SK-N-SH (cell line): ENCODE data around the gene CLEC17A. TPM values are rescaled to one million over a fixed set of nuclear protein-coding genes. Genes with fewer than 3 reads are reported as not detected.

ENCODE experiments used
- CTCF ChIA-PET: fragments of 300-600, 350-600 bp; formaldehyde crosslinking; extraction: SDS; loops from one replicate; lab custom pipeline; 2021; lab: Yijun Ruan, JAX
- POLR2A ChIA-PET: fragments of 350-600 bp; sonication (Branson Sonifier 250); formaldehyde crosslinking; extraction: SDS; loops from one replicate; lab custom pipeline; 2020; ENCODE audit warnings: antibody characterized with exemption, inconsistent platforms; lab: Yijun Ruan, JAX
- DNase-seq: peaks from one replicate; pipeline ENCODE4 v3.0.0; 2012
- H2AFZ ChIP-seq: fragments of 200-600 bp; sonication (generic); 2 replicates; pipeline ENCODE4 v1.8.1; 2016; ENCODE audit warnings: antibody characterized with exemption, mild to moderate bottlenecking, low read depth
- H3F3A ChIP-seq: fragments of 200-600 bp; sonication (generic); replicated peaks from 2 replicates; pipeline ENCODE3; 2016; ENCODE audit warnings: antibody characterized with exemption, mild to moderate bottlenecking; ENCODE audit not compliant: insufficient read depth
- H3K27ac ChIP-seq, 2 experiments: fragments of 200-500 bp in 1 of 2; fragments of 200-600 bp in 1 of 2; sonication (Bioruptor generic) in 1 of 2; sonication (generic), shearing (Covaris generic) in 1 of 2; 2 replicates each; pipeline versions ENCODE4 v1.5.1 to v1.6.1; 2014 to 2016; ENCODE audit warnings: low read depth in 2 of 2, inconsistent platforms in 1 of 2, low read length in 1 of 2, mild to moderate bottlenecking in 1 of 2, mixed read lengths in 1 of 2
- H3K27me3 ChIP-seq: fragments of 200-600 bp; sonication (generic), shearing (Covaris generic); 2 replicates; pipeline ENCODE4 v1.6.1; 2016; ENCODE audit warnings: mixed run types; ENCODE audit not compliant: insufficient read depth
- H3K36me3 ChIP-seq, 2 experiments: fragments of 200-500 bp in 1 of 2; fragments of 200-600 bp in 1 of 2; sonication (Bioruptor generic) in 1 of 2; sonication (generic) in 1 of 2; replicated peaks in 1 of 2; 2 replicates each; pipeline versions ENCODE3 to v1.5.1; 2014 to 2016; ENCODE audit warnings: low read length in 1 of 2, mild to moderate bottlenecking in 1 of 2; ENCODE audit not compliant: insufficient read depth in 2 of 2, control insufficient read depth in 1 of 2
- H3K4me1 ChIP-seq, 2 experiments: fragments of 200-500 bp in 1 of 2; fragments of 200-600 bp in 1 of 2; sonication (Bioruptor generic) in 1 of 2; sonication (generic), shearing (Covaris generic) in 1 of 2; 2 replicates each; pipeline versions ENCODE4 v1.5.1 to v1.6.1; 2014 to 2016; ENCODE audit warnings: low read depth in 1 of 2, low read length in 1 of 2, mixed run types in 1 of 2; ENCODE audit not compliant: insufficient read depth in 2 of 2, control insufficient read depth in 1 of 2
- H3K4me2 ChIP-seq: fragments of 200-600 bp; sonication (generic), shearing (Covaris generic); 2 replicates; pipeline ENCODE4 v1.6.1; 2017; ENCODE audit warnings: mixed run types
- H3K4me3 ChIP-seq, 2 experiments: fragments of 200-500 bp in 1 of 2; fragments of 200-600 bp in 1 of 2; sonication (Bioruptor generic) in 1 of 2; sonication (generic), shearing (Covaris generic) in 1 of 2; 2 replicates each; pipeline versions ENCODE4 v1.5.1 to v1.8.1; 2014 to 2016; ENCODE audit warnings: low read depth in 2 of 2, inconsistent platforms in 1 of 2, low read length in 1 of 2, mild to moderate bottlenecking in 1 of 2, mixed read lengths in 1 of 2, moderate library complexity in 1 of 2
- H3K79me2 ChIP-seq: fragments of 200-600 bp; sonication (generic); 2 replicates; pipeline ENCODE4 v1.8.1; 2017; ENCODE audit warnings: mild to moderate bottlenecking; ENCODE audit not compliant: insufficient read depth
- H3K9ac ChIP-seq: fragments of 200-600 bp; sonication (generic); 2 replicates; pipeline ENCODE4 v1.6.1; 2017; ENCODE audit warnings: mixed run types
- H3K9me2 ChIP-seq: fragments of 200-600 bp; sonication (generic); 2 replicates; pipeline ENCODE4 v1.6.1; 2017; ENCODE audit warnings: mixed run types
- H3K9me3 ChIP-seq: fragments of 200-600 bp; sonication (generic); 2 replicates; pipeline ENCODE4 v1.6.1; 2017; ENCODE audit warnings: mixed run types, mild to moderate bottlenecking, moderate library complexity
- H4K20me1 ChIP-seq: fragments of 200-600 bp; sonication (generic); 2 replicates; pipeline ENCODE4 v1.6.1; 2017; ENCODE audit warnings: mild to moderate bottlenecking, mixed run types; ENCODE audit not compliant: insufficient read depth
- ELF1 ChIP-seq: IDR thresholded peaks from 2 replicates; pipeline ENCODE4 v1.4.0; 2012
- EZH2phosphoT487 ChIP-seq: fragments of 200-600 bp; sonication (generic); IDR thresholded peaks from 2 replicates; pipeline ENCODE4 v1.6.1; 2017; ENCODE audit warnings: low read depth, mixed run types, mild to moderate bottlenecking, antibody characterized with exemption, moderate library complexity, borderline replicate concordance
- GABPA ChIP-seq: IDR thresholded peaks from 2 replicates; pipeline ENCODE4 v1.4.0; 2012; ENCODE audit warnings: low read depth, mild to moderate bottlenecking
- GATA2 ChIP-seq: sonication (generic); formaldehyde crosslinking; IDR thresholded peaks from 2 replicates; pipeline ENCODE4 v1.5.0; 2020; ENCODE audit warnings: mild to moderate bottlenecking, missing genetic modification reagents
- JUND ChIP-seq: IDR thresholded peaks from 2 replicates; pipeline ENCODE4 v1.4.0; 2012
- MEF2A ChIP-seq: IDR thresholded peaks from 2 replicates; pipeline ENCODE4 v1.4.0; 2012; ENCODE audit warnings: low read depth, borderline replicate concordance
- MXI1 ChIP-seq: IDR thresholded peaks from 2 replicates; pipeline ENCODE4 v1.6.1; 2012; ENCODE audit warnings: mild to moderate bottlenecking, low read depth, low read length, improper control_type of control experiment
- POLR2AphosphoS5 ChIP-seq: IDR thresholded peaks from 2 replicates; pipeline ENCODE4 v1.6.1; 2012; ENCODE audit warnings: low read depth, low read length
- RAD21 ChIP-seq: IDR thresholded peaks from 2 replicates; pipeline ENCODE4 v1.6.1; 2012; ENCODE audit warnings: mild to moderate bottlenecking, low read length
- RCOR1 ChIP-seq: fragments of 150-350 bp; IDR thresholded peaks from 2 replicates; pipeline ENCODE4 v1.6.1; 2017; ENCODE audit warnings: antibody characterized with exemption, low read length
- RFX5 ChIP-seq: IDR thresholded peaks from 2 replicates; pipeline ENCODE4 v1.6.1; 2012; ENCODE audit warnings: mild to moderate bottlenecking, improper control_type of control experiment, low read length
- RXRA ChIP-seq: IDR thresholded peaks from 2 replicates; pipeline ENCODE4 v1.4.0; 2012; ENCODE audit warnings: low read depth, mild to moderate bottlenecking, borderline replicate concordance
- SMC3 ChIP-seq: IDR thresholded peaks from 2 replicates; pipeline ENCODE4 v1.6.1; 2012; ENCODE audit warnings: low read depth, low read length, improper control_type of control experiment
- TCF12 ChIP-seq: IDR thresholded peaks from 2 replicates; pipeline ENCODE4 v1.4.0; 2012
- ZBTB33 ChIP-seq: IDR thresholded peaks from 2 replicates; pipeline ENCODE4 v1.4.0; 2012; ENCODE audit warnings: low read depth, borderline replicate concordance
- WGBS: methylation state at CpG from one replicate; pipeline ENCODE4 v1.1.6; 2017; ENCODE audit warnings: low lambda C conversion rate; 5-methylcytosine and 5-hydroxymethylcytosine counted together
- polyA plus RNA-seq, 3 experiments: library from polyadenylated mRNA; depleted of rRNA; stranded (reverse); fragments of >200 nt; gene quantifications; 2 replicates each; pipeline ENCODE4 v1.2.3, GENCODE V29; 2012
- TF ChIP-seq, protein P1 (sequence below): fragments of 150-350 bp; IDR thresholded peaks from 2 replicates; pipeline ENCODE4 v1.6.1; 2017; ENCODE audit warnings: antibody characterized with exemption, low read length, low read depth, borderline replicate concordance
- TF ChIP-seq, protein P2 (sequence below): fragments of 200-600 bp; sonication (generic); IDR thresholded peaks from 2 replicates; pipeline ENCODE4 v1.6.1; 2017; ENCODE audit warnings: antibody characterized with exemption, mild to moderate bottlenecking, moderate library complexity
- TF ChIP-seq, protein P3 (sequence below): IDR thresholded peaks from 2 replicates; pipeline ENCODE4 v1.6.1; 2012; ENCODE audit warnings: mild to moderate bottlenecking, low read depth, low read length, moderate library complexity

Gene CLEC17A
- polyA plus RNA-seq, 1 of the 3 experiments (the other 2 are of a cell fraction), result not detected

DNA sequence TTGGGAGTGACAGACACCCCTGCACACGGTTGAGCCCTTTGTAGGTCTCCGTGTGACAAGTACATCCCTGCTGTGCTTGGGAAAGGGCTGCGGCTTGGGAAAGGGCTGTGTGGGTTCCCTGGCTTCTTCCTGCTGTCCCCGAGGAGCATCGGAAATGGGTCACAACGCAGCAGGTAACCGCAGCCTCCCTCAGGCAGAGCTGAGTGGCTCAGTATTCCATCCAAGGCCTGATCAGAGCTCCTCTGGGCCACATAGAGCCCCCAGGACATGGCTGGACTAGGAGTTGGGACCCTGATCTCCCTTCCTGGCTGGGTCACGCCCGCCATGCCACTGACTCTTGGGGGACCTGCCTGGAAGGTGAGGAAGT is 37.2 kb upstream of the CLEC17A start:
- Histone ChIP-seq H3K9me3 (no peaks in the 10 kb centered on the region), H3K4me1 (peaks cover 0 to 4% of the 10 kb centered on the region in 2 experiments; a peak in 1 of 4 replicates)
- TF ChIP-seq, protein P1, sequence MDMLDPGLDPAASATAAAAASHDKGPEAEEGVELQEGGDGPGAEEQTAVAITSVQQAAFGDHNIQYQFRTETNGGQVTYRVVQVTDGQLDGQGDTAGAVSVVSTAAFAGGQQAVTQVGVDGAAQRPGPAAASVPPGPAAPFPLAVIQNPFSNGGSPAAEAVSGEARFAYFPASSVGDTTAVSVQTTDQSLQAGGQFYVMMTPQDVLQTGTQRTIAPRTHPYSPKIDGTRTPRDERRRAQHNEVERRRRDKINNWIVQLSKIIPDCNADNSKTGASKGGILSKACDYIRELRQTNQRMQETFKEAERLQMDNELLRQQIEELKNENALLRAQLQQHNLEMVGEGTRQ, result no peak
- TF ChIP-seq TCF12 (no peak), RCOR1 (no peak), MXI1 (no peak), JUND (no peak)
- TF ChIP-seq, protein P2, sequence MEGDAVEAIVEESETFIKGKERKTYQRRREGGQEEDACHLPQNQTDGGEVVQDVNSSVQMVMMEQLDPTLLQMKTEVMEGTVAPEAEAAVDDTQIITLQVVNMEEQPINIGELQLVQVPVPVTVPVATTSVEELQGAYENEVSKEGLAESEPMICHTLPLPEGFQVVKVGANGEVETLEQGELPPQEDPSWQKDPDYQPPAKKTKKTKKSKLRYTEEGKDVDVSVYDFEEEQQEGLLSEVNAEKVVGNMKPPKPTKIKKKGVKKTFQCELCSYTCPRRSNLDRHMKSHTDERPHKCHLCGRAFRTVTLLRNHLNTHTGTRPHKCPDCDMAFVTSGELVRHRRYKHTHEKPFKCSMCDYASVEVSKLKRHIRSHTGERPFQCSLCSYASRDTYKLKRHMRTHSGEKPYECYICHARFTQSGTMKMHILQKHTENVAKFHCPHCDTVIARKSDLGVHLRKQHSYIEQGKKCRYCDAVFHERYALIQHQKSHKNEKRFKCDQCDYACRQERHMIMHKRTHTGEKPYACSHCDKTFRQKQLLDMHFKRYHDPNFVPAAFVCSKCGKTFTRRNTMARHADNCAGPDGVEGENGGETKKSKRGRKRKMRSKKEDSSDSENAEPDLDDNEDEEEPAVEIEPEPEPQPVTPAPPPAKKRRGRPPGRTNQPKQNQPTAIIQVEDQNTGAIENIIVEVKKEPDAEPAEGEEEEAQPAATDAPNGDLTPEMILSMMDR, result no peak
- TF ChIP-seq, all 33 proteins: peak for 0
- no peak overlapping the region for H3K27ac ChIP-seq
- ChIA-PET CTCF (interaction anchor here (1.3 to 3.5 kb wide), 2 partner anchors 9 to 11 kb away, joined by 3 to 35 read pairs; no protein-coding TSS in a partner anchor), POLR2A (no interaction called here)
- no peaks in the 10 kb centered on the region for H4K20me1 ChIP-seq
- H3K9ac ChIP-seq, result no peak overlapping the region
- no peaks in the 10 kb centered on the region for H3F3A ChIP-seq
- WGBS, result 96% methylated on average over 8 of the region's 9 CpGs
- peaks cover 40% of the 10 kb centered on the region for H3K79me2 ChIP-seq
- no peak overlapping the region for H3K4me2 ChIP-seq
- no peak overlapping the region for H2AFZ ChIP-seq
- H3K27me3 ChIP-seq, result no peaks in the 10 kb centered on the region
- H3K4me3 ChIP-seq, result no peak overlapping the region
- no peaks in the 10 kb centered on the region for H3K36me3 ChIP-seq
- no peaks in the 10 kb centered on the region for H3K9me2 ChIP-seq
- DNase-seq, result no peak

GRCh38 chr19:14550201-14550754 is 32.6 kb upstream of the CLEC17A start:
- 92% methylated on average over 9 of the region's 15 CpGs for WGBS
- POLR2A ChIA-PET, result no interaction called here
- Histone ChIP-seq H3K4me2 (no peak overlapping the region), H3K36me3 (no peaks in the 10 kb centered on the region), H3K4me1 (peaks cover 0 to 7% of the 10 kb centered on the region in 2 experiments; a peak in 1 of 4 replicates), H4K20me1 (no peaks in the 10 kb centered on the region), H3K9me3 (no peaks in the 10 kb centered on the region), H3K27me3 (no peaks in the 10 kb centered on the region), H3K4me3 (no peak overlapping the region), H3K9me2 (no peaks in the 10 kb centered on the region), H3K27ac (no peak overlapping the region), H3K9ac (no peak overlapping the region), H2AFZ (no peak overlapping the region), H3K79me2 (peaks cover 22% of the 10 kb centered on the region), H3F3A (no peaks in the 10 kb centered on the region)
- CTCF ChIA-PET, result interaction anchor here (0.6 to 1.2 kb wide), 3 partner anchors 14 to 754 kb away, joined by 3 to 4 read pairs (median 3); no protein-coding TSS in a partner anchor
- no peak for DNase-seq
- no peak for TF ChIP-seq MEF2A
- TF ChIP-seq EZH2phosphoT487, result no peak
- TF ChIP-seq RXRA, result no peak
- no peak for TF ChIP-seq GABPA
- TF ChIP-seq JUND, result no peak
- no peak for TF ChIP-seq RFX5
- TF ChIP-seq ZBTB33, result no peak
- TF ChIP-seq SMC3, result no peak
- TF ChIP-seq, protein P3, sequence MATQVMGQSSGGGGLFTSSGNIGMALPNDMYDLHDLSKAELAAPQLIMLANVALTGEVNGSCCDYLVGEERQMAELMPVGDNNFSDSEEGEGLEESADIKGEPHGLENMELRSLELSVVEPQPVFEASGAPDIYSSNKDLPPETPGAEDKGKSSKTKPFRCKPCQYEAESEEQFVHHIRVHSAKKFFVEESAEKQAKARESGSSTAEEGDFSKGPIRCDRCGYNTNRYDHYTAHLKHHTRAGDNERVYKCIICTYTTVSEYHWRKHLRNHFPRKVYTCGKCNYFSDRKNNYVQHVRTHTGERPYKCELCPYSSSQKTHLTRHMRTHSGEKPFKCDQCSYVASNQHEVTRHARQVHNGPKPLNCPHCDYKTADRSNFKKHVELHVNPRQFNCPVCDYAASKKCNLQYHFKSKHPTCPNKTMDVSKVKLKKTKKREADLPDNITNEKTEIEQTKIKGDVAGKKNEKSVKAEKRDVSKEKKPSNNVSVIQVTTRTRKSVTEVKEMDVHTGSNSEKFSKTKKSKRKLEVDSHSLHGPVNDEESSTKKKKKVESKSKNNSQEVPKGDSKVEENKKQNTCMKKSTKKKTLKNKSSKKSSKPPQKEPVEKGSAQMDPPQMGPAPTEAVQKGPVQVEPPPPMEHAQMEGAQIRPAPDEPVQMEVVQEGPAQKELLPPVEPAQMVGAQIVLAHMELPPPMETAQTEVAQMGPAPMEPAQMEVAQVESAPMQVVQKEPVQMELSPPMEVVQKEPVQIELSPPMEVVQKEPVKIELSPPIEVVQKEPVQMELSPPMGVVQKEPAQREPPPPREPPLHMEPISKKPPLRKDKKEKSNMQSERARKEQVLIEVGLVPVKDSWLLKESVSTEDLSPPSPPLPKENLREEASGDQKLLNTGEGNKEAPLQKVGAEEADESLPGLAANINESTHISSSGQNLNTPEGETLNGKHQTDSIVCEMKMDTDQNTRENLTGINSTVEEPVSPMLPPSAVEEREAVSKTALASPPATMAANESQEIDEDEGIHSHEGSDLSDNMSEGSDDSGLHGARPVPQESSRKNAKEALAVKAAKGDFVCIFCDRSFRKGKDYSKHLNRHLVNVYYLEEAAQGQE, result no peak
- no peak for TF ChIP-seq RAD21
- no peak for TF ChIP-seq GATA2 (CRISPR knock-in tag)
- no peak for TF ChIP-seq MXI1
- no peak for TF ChIP-seq POLR2AphosphoS5
- TF ChIP-seq ELF1, result no peak
